SIG-M5 (cell line): ENCODE measurements around the gene PIGR.
"Not testable (repeated sequence)": the region's sequence is repeated elsewhere in the genome, so short reads cannot be mapped to it uniquely, and the experiment has no call there.

Experiments
- DNase-seq: peaks from one replicate; lab custom pipeline; 2025; lab: John Stamatoyannopoulos, UW

The PIGR gene

DNA sequence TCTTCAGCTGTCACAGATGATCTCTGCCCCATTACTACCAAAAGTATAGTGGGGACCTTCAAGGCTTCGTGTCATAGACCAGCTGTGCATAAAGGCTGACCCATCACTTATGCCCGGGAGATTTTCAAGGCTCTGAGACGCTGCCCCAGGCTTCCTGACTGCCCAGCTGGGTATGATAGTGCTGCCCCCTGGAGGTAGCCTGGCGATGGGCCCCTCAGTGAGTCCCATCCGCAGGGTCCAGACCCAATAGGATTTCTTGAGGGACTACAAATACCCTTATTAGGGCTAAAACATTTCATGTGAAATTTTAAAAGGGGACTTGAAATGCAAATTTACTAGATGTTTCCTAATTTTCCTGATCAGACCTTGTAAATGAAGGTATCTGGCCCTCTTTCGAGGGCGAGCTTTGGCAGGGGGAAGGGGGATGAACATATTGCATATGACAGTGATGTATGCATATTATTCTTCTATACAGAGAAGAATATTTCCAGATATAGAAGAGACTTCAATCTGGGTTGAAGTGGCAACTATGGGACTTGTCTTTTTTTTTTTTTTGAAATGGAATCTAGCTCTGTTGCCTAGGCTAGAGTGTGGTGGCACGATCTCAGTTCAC, 12.8 kb downstream of the PIGR start:
- DNase-seq, result no peak

DNA sequence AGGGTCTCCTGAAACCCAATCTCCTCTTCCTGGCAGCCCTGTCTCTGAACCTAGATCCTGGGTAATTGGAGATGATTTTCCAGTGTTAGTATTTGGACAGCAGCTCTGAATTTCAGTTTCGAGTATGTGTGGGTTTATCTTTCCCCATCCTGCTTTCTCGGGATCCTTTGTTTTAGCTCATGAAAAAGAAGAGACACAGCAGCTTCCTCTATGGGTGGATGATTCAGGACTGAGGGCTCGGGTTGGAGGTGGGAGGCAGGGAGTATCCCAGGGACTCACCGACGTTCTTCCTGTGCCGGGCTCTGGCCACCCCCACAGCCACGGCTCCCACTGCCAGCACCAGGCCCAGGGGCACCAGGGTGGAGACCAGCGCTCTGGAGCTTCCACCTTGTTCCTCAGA, 14.1 kb downstream of the PIGR start:
- DNase-seq, result no peak

- no peak for DNase-seq
These were observed 14.6 kb downstream of the PIGR start for GRCh38 chr1:206931709-206932108.

DNA sequence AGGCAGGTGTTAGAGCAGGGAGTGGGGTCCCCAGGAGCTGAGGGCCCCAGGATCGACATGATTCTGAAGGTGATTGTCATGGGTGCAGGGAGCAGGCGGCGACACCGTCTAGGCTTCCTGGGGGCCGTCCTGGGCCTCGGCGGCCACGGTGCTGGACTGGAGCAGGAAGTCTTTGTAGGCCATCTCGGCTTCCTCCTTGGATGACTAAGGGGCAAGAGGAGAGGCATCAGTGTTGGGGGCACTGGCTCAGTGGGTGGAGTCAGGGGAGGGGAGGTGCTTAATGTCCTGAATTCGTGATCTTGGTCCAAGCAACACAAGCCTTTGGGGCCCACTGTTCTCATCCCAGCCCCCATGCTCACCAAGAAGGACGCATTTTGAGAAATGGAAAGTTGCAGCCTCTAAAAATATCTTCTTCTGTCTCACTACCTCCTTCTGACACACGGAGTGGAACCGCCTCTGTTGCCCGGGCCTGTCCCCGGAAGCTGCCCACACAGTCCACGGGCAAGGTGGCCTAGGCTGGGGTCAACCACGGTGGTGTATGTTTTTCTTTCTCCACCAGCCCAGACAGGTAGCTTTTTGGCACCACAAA, 16.0 kb downstream of the PIGR start:
- DNase-seq, result no peak

GRCh38 chr1:206929524-206929923, 16.7 kb downstream of the PIGR start:
- DNase-seq, result no peak

- DNase-seq, result no peak
These were observed 20.0 kb downstream of the PIGR start for GRCh38 chr1:206926286-206926685.

- DNase-seq, result peak; percentile 33
These were observed 21.0 kb downstream of the PIGR start for GRCh38 chr1:206925106-206925736.

DNA sequence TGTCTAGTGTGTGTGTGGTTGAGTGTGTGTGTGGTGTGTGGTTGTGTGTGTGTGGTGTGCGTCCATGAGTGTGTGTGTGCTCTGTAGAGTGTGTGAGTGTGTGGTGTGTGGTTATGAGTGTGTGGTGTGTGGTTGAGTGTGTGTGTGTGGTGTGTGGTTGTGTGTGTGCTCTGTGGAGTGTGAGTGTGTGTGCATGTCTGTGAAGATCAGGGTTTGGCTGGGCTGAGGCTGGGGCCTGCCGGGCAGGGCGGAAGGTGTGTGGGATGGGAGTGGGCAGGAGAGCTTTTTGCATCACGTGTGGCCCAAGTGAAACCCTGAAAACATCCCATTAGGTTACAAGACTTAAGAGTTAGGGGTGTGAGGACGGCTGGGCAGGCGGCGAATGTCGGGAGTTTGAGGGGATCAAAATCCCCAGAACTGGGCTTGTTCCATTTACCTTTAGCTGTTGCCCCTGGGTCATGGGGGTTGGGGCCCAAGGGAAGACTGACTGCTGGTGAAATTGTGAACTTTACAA, 21.6 kb downstream of the PIGR start:
- DNase-seq, result no peak

GRCh38 chr1:206923961-206924557, 22.2 kb downstream of the PIGR start:
- not testable (repeated sequence) for DNase-seq

GRCh38 chr1:206923009-206923960, 23.0 kb downstream of the PIGR start:
- DNase-seq, result no peak

DNA sequence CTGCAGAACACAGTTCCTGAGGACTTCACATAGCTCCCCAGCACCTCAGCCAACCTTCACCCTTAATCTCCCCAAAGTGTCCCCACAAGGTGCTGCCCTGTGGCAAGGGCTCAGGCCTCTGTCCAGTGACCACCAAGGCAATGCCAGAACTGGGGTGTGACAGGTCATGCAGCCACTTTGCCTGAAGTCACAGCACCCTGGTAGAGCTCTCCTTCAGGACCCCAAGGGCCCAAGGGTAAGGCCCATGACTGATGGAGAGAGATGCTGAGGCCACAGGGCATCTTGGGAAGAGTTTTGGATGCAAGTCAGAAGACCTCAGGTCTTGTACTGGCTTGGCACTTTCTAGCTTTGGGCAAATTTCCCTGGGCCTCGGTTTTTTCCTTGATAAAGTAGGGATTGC, 23.7 kb downstream of the PIGR start:
- no peak for DNase-seq

DNA sequence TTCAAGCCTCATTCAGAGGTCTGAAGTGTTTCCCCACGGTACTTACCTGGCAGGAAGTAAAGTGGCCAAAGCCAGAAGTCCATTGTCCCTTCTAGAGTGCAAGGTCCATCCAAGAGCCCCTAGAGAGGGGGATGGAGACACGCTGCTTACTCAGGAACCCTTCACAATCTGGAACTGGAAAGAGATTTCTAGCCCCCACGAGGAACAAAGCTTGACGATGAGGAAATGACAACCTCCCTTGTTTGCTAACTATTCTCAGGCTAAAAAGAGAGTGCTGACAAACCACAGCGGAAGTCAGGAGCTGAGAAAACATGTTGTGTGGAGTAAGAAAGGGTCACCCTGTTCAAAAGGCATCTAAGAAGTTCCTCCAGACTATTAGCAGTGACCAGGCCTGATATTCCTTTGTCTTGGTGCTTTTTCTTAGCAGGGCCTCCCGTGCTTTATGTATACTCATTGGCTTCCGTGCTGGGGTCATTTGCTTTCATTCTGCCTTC, 24.4 kb downstream of the PIGR start, which contains the start of gene FCMR:
FCMR (minus strand) TSS at position 170 of the 494 bp plus-strand sequence; CDS start at position 83, 87 bp downstream.
- DNase-seq, result peak; percentile 56

DNA sequence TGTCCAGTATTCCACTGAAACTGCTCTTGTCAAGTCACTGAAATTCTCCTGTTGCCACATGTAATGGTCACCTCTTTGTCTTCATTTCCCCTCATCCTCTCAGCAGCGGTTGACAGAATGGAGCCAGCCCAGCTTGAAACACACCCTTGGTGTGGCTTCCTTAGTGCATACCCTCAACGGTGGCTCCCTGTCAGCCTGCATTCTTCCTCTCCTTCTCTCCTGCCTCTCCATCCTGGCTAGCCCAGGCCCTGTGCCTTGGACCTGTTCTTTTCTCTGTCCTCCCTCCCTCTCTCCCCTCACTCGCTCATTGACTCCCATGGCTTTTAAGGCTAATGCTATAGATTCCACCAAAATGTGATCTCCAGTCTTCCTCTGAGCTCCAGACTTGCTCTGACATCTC, 28.2 kb downstream of the PIGR start:
- DNase-seq, result no peak

- DNase-seq, result no peak
These were observed 30.1 kb downstream of the PIGR start for GRCh38 chr1:206916000-206916709.

DNA sequence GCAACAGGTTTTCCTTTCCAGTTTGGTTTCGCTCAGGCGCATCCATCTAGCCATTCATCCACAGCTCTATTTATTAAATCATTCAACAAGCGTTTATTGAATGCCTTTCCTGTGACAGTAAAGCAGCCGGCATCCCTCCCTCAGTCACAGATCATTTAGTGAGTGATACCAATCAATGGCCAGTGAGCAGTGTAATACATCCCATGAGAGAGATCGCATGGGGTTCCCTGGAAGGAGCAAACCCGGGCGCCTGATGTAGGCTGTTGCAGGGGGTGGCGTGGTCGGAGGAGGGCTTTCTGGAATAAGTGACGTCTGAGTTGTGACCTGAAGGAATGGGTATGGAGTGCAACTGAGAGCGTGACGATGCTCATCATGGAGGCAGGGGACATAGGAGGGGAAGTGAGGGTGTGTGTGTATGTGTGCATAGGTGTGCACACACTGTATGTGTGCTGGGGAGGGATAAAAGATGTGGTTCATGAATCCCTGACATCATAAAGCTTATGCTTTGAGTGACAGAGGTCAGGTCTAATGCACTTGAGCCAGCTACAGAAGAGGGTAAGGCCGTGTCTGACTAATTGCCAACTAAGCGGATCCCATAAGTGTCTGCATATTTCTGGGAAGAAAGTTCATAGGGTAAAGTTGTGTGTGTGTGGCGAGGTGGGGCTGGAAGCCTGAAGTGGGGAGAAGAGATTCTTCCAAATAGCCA, 31.1 kb downstream of the PIGR start:
- DNase-seq, result no peak

DNA sequence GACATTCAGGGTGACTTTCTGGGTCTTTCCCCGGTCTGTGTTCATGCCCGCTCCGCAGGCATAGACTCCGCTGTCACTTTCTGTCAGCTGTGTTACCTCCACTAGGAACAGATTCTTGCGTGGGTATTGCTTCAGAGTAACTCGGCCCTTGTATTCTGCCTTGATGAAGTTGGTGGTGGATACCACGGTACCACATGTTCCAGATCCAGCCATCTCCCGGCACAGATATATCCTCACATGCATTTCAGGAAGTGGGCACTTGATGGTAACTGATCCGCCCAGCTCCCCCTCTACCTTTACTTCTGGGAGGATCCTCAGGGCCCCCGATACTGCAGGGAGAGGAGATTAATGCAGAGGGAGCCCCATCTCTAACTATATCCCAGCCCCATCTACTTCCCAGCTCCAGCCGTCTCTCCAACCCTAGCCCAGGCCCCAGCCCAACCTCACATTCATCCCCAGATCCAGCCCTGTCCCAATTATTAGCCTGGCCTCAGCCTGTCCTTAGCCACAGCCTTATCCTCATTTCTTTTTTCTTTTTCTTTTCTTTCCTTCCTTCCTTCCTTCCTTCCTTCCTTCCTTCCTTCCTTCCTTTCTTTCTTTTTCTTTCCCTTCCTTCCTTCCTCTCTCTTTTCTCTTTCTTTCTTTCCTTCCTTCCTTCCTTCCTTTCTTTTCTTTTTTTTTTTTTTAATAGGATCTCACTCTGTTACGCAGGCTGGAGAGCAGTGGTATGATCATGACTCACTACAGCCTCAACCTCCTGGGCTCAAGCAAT, 32.3 kb downstream of the PIGR start:
- no peak for DNase-seq

GRCh38 chr1:206912445-206913095, 33.7 kb downstream of the PIGR start:
- no peak for DNase-seq

GRCh38 chr1:206911064-206911663, 35.1 kb downstream of the PIGR start:
- DNase-seq, result no peak
